A549 (cell line): Measurements from ENCODE around the gene MRGPRD. TPM values are rescaled to one million over a fixed set of nuclear protein-coding genes. Genes with fewer than 3 reads are reported as not detected.

Experiments
- ATAC-seq, 2 experiments: fragments of 200-7000 bp in 1 of 2; fragments of >200 bp in 1 of 2; cut with Nextera tagmentation in 1 of 2; cut with Tn5 transposase in 1 of 2; 3 replicates each; pipeline versions ENCODE4 v1.8.0 to v1.9.1; 2018 to 2020; ENCODE audit warnings: mild to moderate bottlenecking in 1 of 2, moderate library complexity in 1 of 2
- CTCF ChIA-PET: fragments of 300-600 bp; sonication (Branson Sonifier 250); formaldehyde crosslinking; extraction: SDS; loops from one replicate; lab custom pipeline; 2021; ENCODE audit warnings: antibody characterized with exemption, inconsistent platforms; lab: Yijun Ruan, JAX
- POLR2A ChIA-PET: fragments of 350-600 bp; formaldehyde crosslinking; extraction: SDS; loops from one replicate; lab custom pipeline; 2021; ENCODE audit warnings: antibody characterized with exemption, inconsistent platforms; lab: Yijun Ruan, JAX
- DNase-seq, 2 experiments: peaks; one replicate each; pipeline versions ENCODE4 v3.0.0 to v3.0.0-alpha.2; 2011 to 2016; ENCODE audit warnings: low read depth in 1 of 2, low spot score in 1 of 2
- FAIRE-seq: peaks from 2 replicates; lab custom pipeline; 2011; peaks lifted over from hg19 to GRCh38; lab: Jason Lieb, UNC
- H3K27ac ChIP-seq, 2 experiments: fragments of >200 bp; sonication (Bioruptor Twin); formaldehyde crosslinking; 3 replicates each; pipeline ENCODE4 v1.5.1; 2016 to 2017
- H3K4me1 ChIP-seq: fragments of >200 bp; sonication (Bioruptor Twin); formaldehyde crosslinking; 3 replicates; pipeline ENCODE4 v1.6.1; 2016
- H3K4me2 ChIP-seq: fragments of >200 bp; sonication (Bioruptor Twin); formaldehyde crosslinking; 3 replicates; pipeline ENCODE4 v1.6.1; 2016
- H3K4me3 ChIP-seq: fragments of >200 bp; sonication (Bioruptor Twin); formaldehyde crosslinking; 3 replicates; pipeline ENCODE4 v1.5.1; 2016
- H3K9me3 ChIP-seq: fragments of >200 bp; sonication (Bioruptor Twin); formaldehyde crosslinking; 3 replicates; pipeline ENCODE4 v1.6.1; 2016
- CBX2 ChIP-seq: fragments of 200-600 bp; sonication (generic); IDR thresholded peaks from 2 replicates; pipeline ENCODE4 v1.6.1; 2016; ENCODE audit warnings: low read depth, mild to moderate bottlenecking, borderline replicate concordance
- CBX8 ChIP-seq: fragments of 200-600 bp; sonication (generic); IDR thresholded peaks from 2 replicates; pipeline ENCODE4 v1.6.1; 2016
- CHD2 ChIP-seq: fragments of 150-350 bp; IDR thresholded peaks from 2 replicates; pipeline ENCODE4 v1.6.1; 2014; ENCODE audit warnings: low read length; ENCODE audit not compliant: partially characterized antibody
- CHD4 ChIP-seq: fragments of 200-600 bp; sonication (generic); IDR thresholded peaks from 2 replicates; pipeline ENCODE4 v1.6.1; 2016; ENCODE audit warnings: antibody characterized with exemption, mild to moderate bottlenecking, borderline replicate concordance
- E2F6 ChIP-seq: IDR thresholded peaks from 2 replicates; pipeline ENCODE4 v1.6.1; 2012; ENCODE audit warnings: low read depth, borderline replicate concordance
- EP300 ChIP-seq, 2 experiments: fragments of >200 bp; sonication (Bioruptor Twin); formaldehyde crosslinking; IDR thresholded peaks; 2 replicates in 1 of 2; 3 replicates in 1 of 2; pipeline ENCODE4 v1.6.1; 2016 to 2017
- FOSB ChIP-seq: fragments of 250-450 bp; sonication (Bioruptor Pico); IDR thresholded peaks from 2 replicates; pipeline ENCODE4 v1.5.0; 2020; ENCODE audit warnings: mild to moderate bottlenecking, moderate library complexity
- GATA3 ChIP-seq: IDR thresholded peaks from 2 replicates; pipeline ENCODE4 v1.6.1; 2012; ENCODE audit warnings: borderline replicate concordance
- HES2 ChIP-seq: fragments of >200 bp; sonication (Bioruptor Twin); formaldehyde crosslinking; IDR thresholded peaks from 2 replicates; pipeline ENCODE4 v1.6.1; 2016
- HMGXB4 ChIP-seq: fragments of 250-450 bp; sonication (Bioruptor Pico); IDR thresholded peaks from 2 replicates; pipeline ENCODE4 v1.5.0; 2021; ENCODE audit warnings: mild to moderate bottlenecking, moderate library complexity, borderline replicate concordance
- HOXA7 ChIP-seq: fragments of 250-450 bp; sonication (Bioruptor Pico); IDR thresholded peaks from 2 replicates; pipeline ENCODE4 v1.5.0; 2020; ENCODE audit warnings: mild to moderate bottlenecking, moderate library complexity
- HOXB13 ChIP-seq: fragments of 250-450 bp; sonication (Bioruptor Pico); IDR thresholded peaks from 2 replicates; pipeline ENCODE4 v1.5.0; 2020; ENCODE audit warnings: low read depth, mild to moderate bottlenecking, moderate library complexity
- HOXB5 ChIP-seq: fragments of 250-450 bp; sonication (Bioruptor Pico); IDR thresholded peaks from 2 replicates; pipeline ENCODE4 v1.5.0; 2020; ENCODE audit warnings: mild to moderate bottlenecking, moderate library complexity
- KDM1A ChIP-seq: fragments of 200-600 bp; sonication (generic); IDR thresholded peaks from 2 replicates; pipeline ENCODE4 v1.6.1; 2016; ENCODE audit warnings: low read depth, mild to moderate bottlenecking
- MAFK ChIP-seq: fragments of 450-650 bp; IDR thresholded peaks from 2 replicates; pipeline ENCODE4 v1.6.1; 2014; ENCODE audit not compliant: partially characterized antibody
- MAZ ChIP-seq: fragments of 150-350 bp; IDR thresholded peaks from 2 replicates; pipeline ENCODE4 v1.6.1; 2014; ENCODE audit warnings: antibody characterized with exemption, low read depth, low read length, borderline replicate concordance
- MYC ChIP-seq: IDR thresholded peaks from 2 replicates; pipeline ENCODE4 v1.6.1; 2012; ENCODE audit warnings: mild to moderate bottlenecking, inconsistent platforms, low read length, improper control_type of control experiment, borderline replicate concordance
- NFE2L2 ChIP-seq: fragments of 150-350 bp; conservative IDR thresholded peaks from 2 replicates; pipeline ENCODE4 v1.6.1; 2014; ENCODE audit warnings: low read length
- NPAS2 ChIP-seq: fragments of 250-450 bp; sonication (Bioruptor Pico); IDR thresholded peaks from 2 replicates; pipeline ENCODE4 v1.8.0; 2022; ENCODE audit warnings: mild to moderate bottlenecking, moderate library complexity, borderline replicate concordance
- NR3C1 ChIP-seq: fragments of >200 bp; sonication (Bioruptor Twin); formaldehyde crosslinking; IDR thresholded peaks from 3 replicates; pipeline ENCODE4 v1.6.1; 2017
- RAD21 ChIP-seq, 2 experiments: fragments of >200 bp in 1 of 2; sonication (Bioruptor Twin) in 1 of 2; formaldehyde crosslinking in 1 of 2; IDR thresholded peaks in 1 of 2; conservative IDR thresholded peaks in 1 of 2; 2 replicates in 1 of 2; 3 replicates in 1 of 2; pipeline ENCODE4 v1.6.1; 2012 to 2018; ENCODE audit warnings: inconsistent platforms in 1 of 2
- RARB ChIP-seq: fragments of 250-450 bp; sonication (Bioruptor Pico); IDR thresholded peaks from 2 replicates; pipeline ENCODE4 v1.8.0; 2021; ENCODE audit warnings: mild to moderate bottlenecking, moderate library complexity
- RCOR1 ChIP-seq: fragments of 150-350 bp; IDR thresholded peaks from 2 replicates; pipeline ENCODE4 v1.6.1; 2014; ENCODE audit warnings: antibody characterized with exemption, low read length, low read depth
- RFX5 ChIP-seq: fragments of 450-650 bp; IDR thresholded peaks from 2 replicates; pipeline ENCODE4 v1.7.1; 2014; ENCODE audit warnings: antibody characterized with exemption, mild to moderate bottlenecking, moderate library complexity
- RNF2 ChIP-seq: fragments of 200-600 bp; sonication (generic); IDR thresholded peaks from 2 replicates; pipeline ENCODE4 v1.6.1; 2016; ENCODE audit warnings: low read depth, mild to moderate bottlenecking, antibody characterized with exemption, moderate library complexity, borderline replicate concordance
- TP53 ChIP-seq: fragments of 250-450 bp; sonication (Bioruptor Pico); IDR thresholded peaks from 2 replicates; pipeline ENCODE4 v1.5.0; 2021; ENCODE audit warnings: mild to moderate bottlenecking, moderate library complexity
- ZC3H11A ChIP-seq: fragments of 450-650 bp; IDR thresholded peaks from 2 replicates; pipeline ENCODE4 v1.6.1; 2014; ENCODE audit warnings: antibody characterized with exemption, mild to moderate bottlenecking
- ZFP36 ChIP-seq: fragments of 450-650 bp; IDR thresholded peaks from 2 replicates; pipeline ENCODE4 v1.6.1; 2014; ENCODE audit warnings: borderline replicate concordance; ENCODE audit not compliant: partially characterized antibody
- ZNF302 ChIP-seq: fragments of 250-450 bp; sonication (Bioruptor Pico); IDR thresholded peaks from 2 replicates; pipeline ENCODE4 v1.9.0; 2021; ENCODE audit warnings: inconsistent platforms, mild to moderate bottlenecking, moderate library complexity
- ZSCAN20 ChIP-seq: fragments of 250-450 bp; sonication (Bioruptor Pico); IDR thresholded peaks from 2 replicates; pipeline ENCODE4 v1.8.0; 2022; ENCODE audit warnings: mild to moderate bottlenecking, moderate library complexity
- WGBS: methylation state at CpG from one replicate; pipeline ENCODE4 v1.1.6; 2017; ENCODE audit errors: missing lambda C conversion rate; 5-methylcytosine and 5-hydroxymethylcytosine counted together
- polyA plus RNA-seq, 4 experiments: library from polyadenylated mRNA; depleted of rRNA in 3 of 4; stranded (reverse); fragments of >200 nt; fragmentation: RNase III in 1 of 4; extraction: RNeasy Plus Mini Kit Qiagen cat#74134 plus additional on column Dnase treatment in 1 of 4; gene quantifications; 2 replicates in 3 of 4; 3 replicates in 1 of 4; pipeline ENCODE4 v1.2.3, GENCODE V29; 2011 to 2017
- TF ChIP-seq, protein P1 (sequence below): fragments of 250-450 bp; sonication (Bioruptor Pico); IDR thresholded peaks from 2 replicates; pipeline ENCODE4 v1.5.0; 2020; ENCODE audit warnings: low read depth, mild to moderate bottlenecking, moderate library complexity
- TF ChIP-seq, protein P2 (sequence below): IDR thresholded peaks from 2 replicates; pipeline ENCODE4 v1.6.1; 2012
- TF ChIP-seq, protein P3 (sequence below): fragments of 150-350 bp; IDR thresholded peaks from 2 replicates; pipeline ENCODE4 v1.6.1; 2014; ENCODE audit warnings: low read depth, mild to moderate bottlenecking, low read length
- TF ChIP-seq, protein P4 (sequence below): fragments of >200 bp; sonication (Bioruptor Twin); formaldehyde crosslinking; IDR thresholded peaks from 3 replicates; pipeline ENCODE4 v1.6.1; 2016
- TF ChIP-seq, protein P5 (sequence below): IDR thresholded peaks from 2 replicates; pipeline ENCODE4 v1.6.1; 2012

Gene MRGPRD
- polyA plus RNA-seq, 2 of the 4 experiments (the other 2 are of a cell fraction) = not detected

DNA sequence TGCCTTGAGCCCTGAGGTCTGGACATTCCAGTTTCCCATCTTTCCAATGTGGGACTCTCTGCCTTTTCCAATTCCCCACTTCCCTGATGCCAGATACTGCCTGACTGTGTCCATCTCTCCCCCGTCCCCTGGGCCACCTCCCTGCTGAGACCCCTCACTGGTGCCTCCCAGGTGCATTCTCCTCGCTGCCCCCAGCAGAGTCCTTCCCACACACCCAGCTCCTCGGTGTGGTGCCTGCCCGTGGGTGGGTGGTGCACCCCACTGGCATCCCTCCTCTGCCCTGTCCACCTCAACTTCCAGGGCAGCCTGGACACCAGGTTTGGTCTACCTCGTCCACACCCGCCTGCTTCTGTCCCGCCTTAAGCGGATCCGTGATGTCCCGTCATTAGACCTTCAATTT, 37.2 kb upstream of the MRGPRD start:
- FAIRE-seq (no peak), ATAC-seq (no peak)

GRCh38 chr11:69014898-69015549, 34.2 kb upstream of the MRGPRD start:
- ChIA-PET CTCF (interaction anchor here (1.3 to 2.4 kb wide), 2 partner anchors 13 to 29 kb away, joined by 3 to 11 read pairs; no protein-coding TSS in a partner anchor), POLR2A (no interaction called here)
- FAIRE-seq = no peak
- no peak overlapping the region for H3K4me3 ChIP-seq
- no peak for DNase-seq
- ATAC-seq = no peak
- TF ChIP-seq CBX2 = no peak
- no peak for TF ChIP-seq FOSB (CRISPR knock-in tag)
- no peak for TF ChIP-seq E2F6
- TF ChIP-seq GATA3 = no peak
- TF ChIP-seq CBX8 = no peak
- TF ChIP-seq HOXA7 (CRISPR knock-in tag) = no peak
- no peak for TF ChIP-seq RCOR1
- no peak for TF ChIP-seq RARB (CRISPR knock-in tag)
- TF ChIP-seq HOXB5 (CRISPR knock-in tag) = no peak
- TF ChIP-seq, protein P1, sequence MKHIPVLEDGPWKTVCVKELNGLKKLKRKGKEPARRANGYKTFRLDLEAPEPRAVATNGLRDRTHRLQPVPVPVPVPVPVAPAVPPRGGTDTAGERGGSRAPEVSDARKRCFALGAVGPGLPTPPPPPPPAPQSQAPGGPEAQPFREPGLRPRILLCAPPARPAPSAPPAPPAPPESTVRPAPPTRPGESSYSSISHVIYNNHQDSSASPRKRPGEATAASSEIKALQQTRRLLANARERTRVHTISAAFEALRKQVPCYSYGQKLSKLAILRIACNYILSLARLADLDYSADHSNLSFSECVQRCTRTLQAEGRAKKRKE (CRISPR knock-in tag) = no peak
- TF ChIP-seq, protein P2, sequence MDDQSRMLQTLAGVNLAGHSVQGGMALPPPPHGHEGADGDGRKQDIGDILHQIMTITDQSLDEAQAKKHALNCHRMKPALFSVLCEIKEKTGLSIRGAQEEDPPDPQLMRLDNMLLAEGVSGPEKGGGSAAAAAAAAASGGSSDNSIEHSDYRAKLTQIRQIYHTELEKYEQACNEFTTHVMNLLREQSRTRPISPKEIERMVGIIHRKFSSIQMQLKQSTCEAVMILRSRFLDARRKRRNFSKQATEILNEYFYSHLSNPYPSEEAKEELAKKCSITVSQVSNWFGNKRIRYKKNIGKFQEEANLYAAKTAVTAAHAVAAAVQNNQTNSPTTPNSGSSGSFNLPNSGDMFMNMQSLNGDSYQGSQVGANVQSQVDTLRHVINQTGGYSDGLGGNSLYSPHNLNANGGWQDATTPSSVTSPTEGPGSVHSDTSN = no peak
- TF ChIP-seq KDM1A = no peak
- no peak for TF ChIP-seq HOXB13 (CRISPR knock-in tag)
- no peak for TF ChIP-seq CHD4
- TF ChIP-seq ZFP36 = no peak
- TF ChIP-seq HMGXB4 = no peak
- TF ChIP-seq NR3C1 = no peak
- no peak for TF ChIP-seq HES2
- H3K4me2 ChIP-seq = no peak overlapping the region
- H3K4me1 ChIP-seq = peaks cover 8% of the 10 kb centered on the region
- no peaks in the 10 kb centered on the region for H3K9me3 ChIP-seq
- no peak overlapping the region for H3K27ac ChIP-seq
- 80% methylated on average over 7 of the region's 9 CpGs for WGBS

More for the DNA sequence above, 37.2 kb upstream of the MRGPRD start:
- no peak overlapping the region for H3K27ac ChIP-seq
- ChIA-PET CTCF (interaction anchor here (1.1 to 1.4 kb wide), 2 partner anchors 11 to 26 kb away, joined by 3 to 7 read pairs; no protein-coding TSS in a partner anchor), POLR2A (no interaction called here)
- no peak overlapping the region for H3K4me2 ChIP-seq
- TF ChIP-seq EP300 (IDR thresholded peaks at IDR 0.05) (no peak), MAZ (no peak), RAD21 (conservative IDR thresholded peaks at IDR 0.05 in 1 of 2, IDR thresholded peaks at IDR 0.05 in 1 of 2) (no peak), RFX5 (no peak), TP53 (CRISPR knock-in tag) (no peak), RARB (CRISPR knock-in tag) (no peak), NPAS2 (CRISPR knock-in tag) (no peak), MAFK (no peak), ZNF302 (CRISPR knock-in tag) (no peak), ZC3H11A (no peak), RCOR1 (no peak), CHD2 (no peak), HOXA7 (CRISPR knock-in tag) (no peak), MYC (no peak), ZSCAN20 (no peak), NFE2L2 (no peak), RNF2 (no peak)
- TF ChIP-seq, protein P3, sequence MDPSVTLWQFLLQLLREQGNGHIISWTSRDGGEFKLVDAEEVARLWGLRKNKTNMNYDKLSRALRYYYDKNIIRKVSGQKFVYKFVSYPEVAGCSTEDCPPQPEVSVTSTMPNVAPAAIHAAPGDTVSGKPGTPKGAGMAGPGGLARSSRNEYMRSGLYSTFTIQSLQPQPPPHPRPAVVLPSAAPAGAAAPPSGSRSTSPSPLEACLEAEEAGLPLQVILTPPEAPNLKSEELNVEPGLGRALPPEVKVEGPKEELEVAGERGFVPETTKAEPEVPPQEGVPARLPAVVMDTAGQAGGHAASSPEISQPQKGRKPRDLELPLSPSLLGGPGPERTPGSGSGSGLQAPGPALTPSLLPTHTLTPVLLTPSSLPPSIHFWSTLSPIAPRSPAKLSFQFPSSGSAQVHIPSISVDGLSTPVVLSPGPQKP = no peak
- TF ChIP-seq, protein P4, sequence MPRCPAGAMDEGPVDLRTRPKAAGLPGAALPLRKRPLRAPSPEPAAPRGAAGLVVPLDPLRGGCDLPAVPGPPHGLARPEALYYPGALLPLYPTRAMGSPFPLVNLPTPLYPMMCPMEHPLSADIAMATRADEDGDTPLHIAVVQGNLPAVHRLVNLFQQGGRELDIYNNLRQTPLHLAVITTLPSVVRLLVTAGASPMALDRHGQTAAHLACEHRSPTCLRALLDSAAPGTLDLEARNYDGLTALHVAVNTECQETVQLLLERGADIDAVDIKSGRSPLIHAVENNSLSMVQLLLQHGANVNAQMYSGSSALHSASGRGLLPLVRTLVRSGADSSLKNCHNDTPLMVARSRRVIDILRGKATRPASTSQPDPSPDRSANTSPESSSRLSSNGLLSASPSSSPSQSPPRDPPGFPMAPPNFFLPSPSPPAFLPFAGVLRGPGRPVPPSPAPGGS = no peak
- TF ChIP-seq, protein P5, sequence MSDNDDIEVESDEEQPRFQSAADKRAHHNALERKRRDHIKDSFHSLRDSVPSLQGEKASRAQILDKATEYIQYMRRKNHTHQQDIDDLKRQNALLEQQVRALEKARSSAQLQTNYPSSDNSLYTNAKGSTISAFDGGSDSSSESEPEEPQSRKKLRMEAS = no peak
- no peak for DNase-seq
- H3K9me3 ChIP-seq = no peaks in the 10 kb centered on the region
- no peaks in the 10 kb centered on the region for H3K4me1 ChIP-seq
- whole genome bisulfite sequencing = 66% methylated on average over 10 of the region's 10 CpGs
- H3K4me3 ChIP-seq = no peak overlapping the region
